ENCODE data around the gene LZTFL1.

LZTFL1 gene

GRCh38 chr3:45803252-45803935 lies 38.5 kb downstream of the LZTFL1 start:
- TF ChIP-seq POLR2A (IDR thresholded peaks at IDR 0.05; ENCODE audit: low read depth, low read length) (no peak), POLR2AphosphoS5 (IDR thresholded peaks at IDR 0.05; ENCODE audit: low read depth, low read length) (no peak), TAF1 (IDR thresholded peaks at IDR 0.05; ENCODE audit: borderline replicate concordance, low read depth, low read length) (no peak)
- DNase-seq (ENCODE audit: insufficient read length) (no peak), FAIRE-seq (no peak)

- no peak for TF ChIP-seq POLR2A (IDR thresholded peaks at IDR 0.05; ENCODE audit: low read depth, low read length)
- no peak for TF ChIP-seq POLR2AphosphoS5 (IDR thresholded peaks at IDR 0.05; ENCODE audit: low read depth, low read length)
- no peak for TF ChIP-seq TAF1 (IDR thresholded peaks at IDR 0.05; ENCODE audit: borderline replicate concordance, low read depth, low read length)
- no peak for FAIRE-seq
- DNase-seq (ENCODE audit: insufficient read length): no peak
Observed at GRCh38 chr3:45802146-45802545, 39.8 kb downstream of the LZTFL1 start.

DNA sequence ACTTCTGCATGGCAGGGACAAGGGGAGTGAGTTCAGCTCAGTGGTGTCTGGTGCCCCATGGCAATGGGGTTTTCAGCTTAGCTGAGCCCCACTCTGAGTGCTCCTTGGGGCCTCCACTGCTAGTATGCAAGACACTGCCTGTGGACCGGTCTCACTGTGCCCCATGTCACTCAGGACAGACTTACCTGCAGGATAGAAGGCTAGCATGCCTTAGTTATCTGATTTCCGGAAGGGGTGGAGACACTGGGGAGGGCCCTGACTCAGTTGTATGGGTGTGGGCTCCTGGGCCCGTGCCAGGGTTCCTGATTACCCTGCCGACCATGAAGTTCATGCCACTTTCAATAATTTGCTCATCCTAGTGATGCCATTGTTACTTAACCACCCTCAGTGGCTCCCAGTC lies 41.3 kb downstream of the LZTFL1 start:
- TF ChIP-seq POLR2A (IDR thresholded peaks at IDR 0.05; ENCODE audit: low read depth, low read length): no peak
- no peak for TF ChIP-seq POLR2AphosphoS5 (IDR thresholded peaks at IDR 0.05; ENCODE audit: low read depth, low read length)
- no peak for TF ChIP-seq TAF1 (IDR thresholded peaks at IDR 0.05; ENCODE audit: borderline replicate concordance, low read depth, low read length)
- DNase-seq (ENCODE audit: insufficient read length): no peak
- FAIRE-seq: no peak

DNA sequence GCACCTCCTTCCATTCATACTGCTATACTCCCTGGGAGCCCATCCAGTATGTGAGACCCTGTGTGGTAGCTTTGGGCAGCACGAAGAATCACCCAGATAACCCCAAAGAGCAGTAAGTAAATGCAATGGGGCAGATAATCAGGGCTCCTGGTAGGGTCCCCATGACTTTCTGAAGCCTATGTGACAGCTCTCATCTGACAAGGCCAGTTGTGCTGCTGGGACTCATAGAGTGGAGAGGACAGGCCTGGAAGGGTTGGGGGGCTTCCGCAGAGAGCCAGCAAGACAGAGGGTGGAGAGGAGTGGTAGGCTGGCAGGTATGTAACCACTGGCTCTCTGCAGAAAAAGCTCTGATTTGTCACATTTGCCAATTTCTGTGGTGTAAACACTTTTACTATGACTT lies 42.3 kb downstream of the LZTFL1 start:
- DNase-seq (ENCODE audit: insufficient read length): no peak
- FAIRE-seq: no peak
- TF ChIP-seq POLR2AphosphoS5 (IDR thresholded peaks at IDR 0.05; ENCODE audit: low read depth, low read length): no peak
- TF ChIP-seq TAF1 (IDR thresholded peaks at IDR 0.05; ENCODE audit: borderline replicate concordance, low read depth, low read length): no peak
- no peak for TF ChIP-seq POLR2A (IDR thresholded peaks at IDR 0.05; ENCODE audit: low read depth, low read length)

GRCh38 chr3:45798034-45798433 lies 43.9 kb downstream of the LZTFL1 start:
- DNase-seq (ENCODE audit: insufficient read length) (no peak), FAIRE-seq (no peak)
- TF ChIP-seq TAF1 (IDR thresholded peaks at IDR 0.05; ENCODE audit: borderline replicate concordance, low read depth, low read length) (no peak), POLR2A (IDR thresholded peaks at IDR 0.05; ENCODE audit: low read depth, low read length) (no peak), POLR2AphosphoS5 (IDR thresholded peaks at IDR 0.05; ENCODE audit: low read depth, low read length) (no peak)

- TF ChIP-seq TAF1 (IDR thresholded peaks at IDR 0.05; ENCODE audit: borderline replicate concordance, low read depth, low read length): no peak
- TF ChIP-seq POLR2AphosphoS5 (IDR thresholded peaks at IDR 0.05; ENCODE audit: low read depth, low read length): no peak
- no peak for TF ChIP-seq POLR2A (IDR thresholded peaks at IDR 0.05; ENCODE audit: low read depth, low read length)
- FAIRE-seq (no peak), DNase-seq (ENCODE audit: insufficient read length) (no peak)
Observed at GRCh38 chr3:45796902-45797637, 44.8 kb downstream of the LZTFL1 start.

DNA sequence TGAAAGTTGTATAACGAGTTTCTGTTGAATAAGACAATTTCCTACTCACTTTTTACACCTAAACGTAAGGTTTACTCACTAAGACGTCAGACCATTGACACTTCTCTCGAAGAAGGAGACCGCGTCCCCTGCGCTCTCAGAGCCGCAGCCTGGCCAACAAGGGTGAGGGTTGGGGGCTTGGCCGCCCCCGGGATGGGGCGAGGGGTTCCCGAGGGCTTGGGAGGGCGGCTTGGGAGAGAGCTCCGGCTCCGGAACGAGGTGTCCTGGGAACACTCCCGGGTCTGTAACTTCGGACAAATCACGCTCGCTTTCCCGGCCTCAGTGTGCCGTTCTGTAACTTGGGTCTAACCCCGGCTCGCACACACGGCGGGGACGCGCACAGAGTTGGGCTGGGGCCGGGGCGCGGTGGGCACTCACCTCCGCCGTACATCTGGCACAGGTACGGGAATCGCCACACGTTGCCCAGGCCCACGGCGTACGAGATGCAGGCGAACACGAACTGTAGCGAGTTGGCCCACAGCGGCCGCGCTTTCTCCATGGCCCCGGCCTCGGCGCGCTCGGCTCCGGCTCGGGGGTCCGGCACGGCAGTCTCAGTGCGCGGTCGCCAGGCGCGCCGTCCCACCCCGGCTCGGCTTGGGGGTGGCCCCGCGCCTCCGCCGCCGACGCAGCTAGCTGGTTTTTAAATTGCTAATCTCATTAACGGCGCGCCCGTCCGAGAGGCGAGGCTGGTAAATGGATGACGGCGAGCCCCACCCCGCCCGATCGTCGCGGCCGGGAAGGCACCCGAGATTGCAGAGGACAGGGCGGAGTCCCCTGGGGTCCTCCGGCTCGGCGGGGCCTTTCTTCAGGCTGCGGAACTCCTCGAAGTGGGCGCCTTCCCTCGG lies 45.8 kb downstream of the LZTFL1 start, which contains the start of gene SLC6A20:
Gene SLC6A20, minus strand, starts transcription at position 655 of the 884 bp plus-strand sequence. Its CDS starts 117 bp downstream, at position 538.
- no peak for FAIRE-seq
- no peak for TF ChIP-seq TAF1 (IDR thresholded peaks at IDR 0.05; ENCODE audit: borderline replicate concordance, low read depth, low read length)
- no peak for TF ChIP-seq POLR2AphosphoS5 (IDR thresholded peaks at IDR 0.05; ENCODE audit: low read depth, low read length)
- no peak for TF ChIP-seq POLR2A (IDR thresholded peaks at IDR 0.05; ENCODE audit: low read depth, low read length)
- DNase-seq (ENCODE audit: insufficient read length): no peak

DNA sequence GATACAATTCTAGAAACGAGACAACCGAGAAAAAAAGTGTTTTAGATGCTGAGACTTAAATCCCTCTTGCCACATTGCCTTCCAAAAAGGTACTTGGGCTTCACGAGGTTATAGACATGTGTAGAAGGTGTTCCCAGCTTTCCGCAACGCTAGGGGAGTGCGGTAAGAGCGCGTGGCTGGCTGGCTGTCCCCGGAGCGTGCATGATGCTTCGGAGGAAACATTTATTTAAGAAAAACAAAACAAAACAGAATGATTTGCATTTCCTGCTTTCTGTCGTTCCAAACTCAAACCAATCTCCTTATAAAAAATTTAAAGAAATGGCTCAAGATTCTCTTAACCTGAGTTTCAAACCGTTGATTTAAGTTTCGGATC lies 46.4 kb downstream of the LZTFL1 start:
- no peak for FAIRE-seq
- TF ChIP-seq TAF1 (IDR thresholded peaks at IDR 0.05; ENCODE audit: borderline replicate concordance, low read depth, low read length) (no peak), POLR2AphosphoS5 (IDR thresholded peaks at IDR 0.05; ENCODE audit: low read depth, low read length) (no peak), POLR2A (IDR thresholded peaks at IDR 0.05; ENCODE audit: low read depth, low read length) (no peak)
- DNase-seq (ENCODE audit: insufficient read length): no peak

DNA sequence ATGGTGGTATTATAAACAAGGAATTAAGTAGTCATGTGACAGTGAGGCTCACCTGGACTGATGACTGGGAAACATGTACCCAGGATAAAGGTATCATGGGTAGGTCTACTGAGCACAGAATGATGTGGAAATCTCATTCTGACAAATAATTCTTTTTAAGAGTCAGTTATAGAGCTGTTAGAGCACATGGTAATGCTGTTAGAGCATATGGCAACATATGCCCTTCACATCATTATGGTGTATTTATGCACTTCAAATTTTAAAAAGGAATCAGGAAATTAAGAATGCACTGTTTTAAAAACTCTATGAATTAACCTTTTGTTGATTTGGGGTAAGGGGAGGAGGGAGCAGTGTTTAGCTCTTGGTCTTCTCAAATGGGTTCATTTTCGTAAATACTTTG lies 47.3 kb downstream of the LZTFL1 start:
- FAIRE-seq: no peak
- DNase-seq (ENCODE audit: insufficient read length): no peak

DNA sequence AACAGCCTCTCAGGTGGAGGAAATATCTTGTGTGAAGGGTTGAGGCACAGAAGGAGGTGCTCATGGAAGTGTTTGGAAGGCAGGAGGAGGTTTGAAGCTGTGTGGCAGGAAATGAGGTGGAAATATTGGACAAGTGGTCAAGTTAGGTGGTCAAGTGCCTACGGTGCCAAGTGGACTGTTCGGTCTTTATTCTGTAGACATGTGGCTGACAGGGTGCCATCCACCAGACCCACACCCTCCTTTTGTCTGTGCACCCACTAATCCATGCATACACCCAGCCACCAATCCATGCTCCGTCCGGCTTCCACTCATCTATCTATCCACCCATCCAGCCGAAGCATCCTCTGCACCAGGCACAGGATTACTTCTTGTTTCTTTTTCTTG lies 47.8 kb downstream of the LZTFL1 start:
- no peak for DNase-seq (ENCODE audit: insufficient read length)
- no peak for FAIRE-seq
- TF ChIP-seq TAF1 (IDR thresholded peaks at IDR 0.05; ENCODE audit: borderline replicate concordance, low read depth, low read length): no peak
- TF ChIP-seq POLR2A (IDR thresholded peaks at IDR 0.05; ENCODE audit: low read depth, low read length): no peak
- TF ChIP-seq POLR2AphosphoS5 (IDR thresholded peaks at IDR 0.05; ENCODE audit: low read depth, low read length): no peak

More for the DNA sequence above, 47.3 kb downstream of the LZTFL1 start:
- TF ChIP-seq TAF1 (IDR thresholded peaks at IDR 0.05; ENCODE audit: borderline replicate concordance, low read depth, low read length): no peak
- no peak for TF ChIP-seq POLR2A (IDR thresholded peaks at IDR 0.05; ENCODE audit: low read depth, low read length)
- TF ChIP-seq POLR2AphosphoS5 (IDR thresholded peaks at IDR 0.05; ENCODE audit: low read depth, low read length): no peak

- TF ChIP-seq POLR2A (IDR thresholded peaks at IDR 0.05; ENCODE audit: low read depth, low read length): no peak
- TF ChIP-seq TAF1 (IDR thresholded peaks at IDR 0.05; ENCODE audit: borderline replicate concordance, low read depth, low read length): no peak
- TF ChIP-seq POLR2AphosphoS5 (IDR thresholded peaks at IDR 0.05; ENCODE audit: low read depth, low read length): no peak
- FAIRE-seq (no peak), DNase-seq (ENCODE audit: insufficient read length) (no peak)
Observed at GRCh38 chr3:45793482-45794176, 48.3 kb downstream of the LZTFL1 start.

Data from GM12892 (cell line).